Activated CD4-positive, alpha-beta T cell treated with anti-CD3 and anti-CD28 coated beads, Interleukin-10, Interleukin-2, amounts not matched to agents 100 ng/mL and 50 ng/mL, durations not matched to agents 16 hours and 8 hours (primary cell): ENCODE data around the gene PLCB2.
A peak's percentile ranks its signal among the peaks of the same experiment; 100 is the strongest.

Experiments
- DNase-seq: peaks from one replicate; pipeline ENCODE4 v3.0.0-alpha.2; 2020

PLCB2 gene

GRCh38 chr15:40307421-40308211 is at the start of gene PLCB2:
Gene PLCB2, minus strand, starts transcription at chr15:40307935. Its CDS starts 263 bp downstream, at chr15:40307672.
- peak; percentile 76 for DNase-seq

- no peak for DNase-seq
Measured at GRCh38 chr15:40357246-40357645, 49.5 kb upstream of the PLCB2 start.

- no peak for DNase-seq
Measured at GRCh38 chr15:40355976-40356585, 48.3 kb upstream of the PLCB2 start.

- DNase-seq: no peak
Measured at GRCh38 chr15:40354408-40355171, 46.9 kb upstream of the PLCB2 start.

- no peak for DNase-seq
Measured at GRCh38 chr15:40353697-40354096, 46.0 kb upstream of the PLCB2 start.

GRCh38 chr15:40352281-40352901 is 44.7 kb upstream of the PLCB2 start:
- no peak for DNase-seq

GRCh38 chr15:40349163-40349562 is 41.4 kb upstream of the PLCB2 start:
- DNase-seq: no peak

GRCh38 chr15:40348474-40348870 is 40.7 kb upstream of the PLCB2 start:
- DNase-seq: no peak

GRCh38 chr15:40347559-40348473 is 40.1 kb upstream of the PLCB2 start:
- no peak for DNase-seq

GRCh38 chr15:40346579-40347558 is 39.1 kb upstream of the PLCB2 start:
- no peak for DNase-seq

- DNase-seq: no peak
Measured at GRCh38 chr15:40345867-40346578, 38.3 kb upstream of the PLCB2 start.

- DNase-seq: no peak
Measured at GRCh38 chr15:40345225-40345866, 37.6 kb upstream of the PLCB2 start.

- peak; percentile 79 for DNase-seq
Measured at GRCh38 chr15:40344631-40345120, 36.9 kb upstream of the PLCB2 start.

- no peak for DNase-seq
Measured at GRCh38 chr15:40344217-40344616, 36.5 kb upstream of the PLCB2 start.

GRCh38 chr15:40343512-40343911 is 35.8 kb upstream of the PLCB2 start:
- no peak for DNase-seq

- no peak for DNase-seq
Measured at GRCh38 chr15:40342416-40343320, 34.9 kb upstream of the PLCB2 start.

GRCh38 chr15:40340740-40341400 is 33.1 kb upstream of the PLCB2 start, which contains the start of gene CCDC9B:
Gene CCDC9B, minus strand, starts transcription at chr15:40340939. Its CDS starts 120 bp downstream, at chr15:40340819.
- DNase-seq: no peak
